8988T (cell line): ENCODE measurements around the gene SHROOM2.
"Not testable (repeated sequence)": the region's sequence is repeated elsewhere in the genome, so short reads cannot be mapped to it uniquely, and the experiment has no call there.

ENCODE experiments used
- DNase-seq: peaks from one replicate; pipeline ENCODE4 v3.0.0; 2011

Gene SHROOM2, protein sequence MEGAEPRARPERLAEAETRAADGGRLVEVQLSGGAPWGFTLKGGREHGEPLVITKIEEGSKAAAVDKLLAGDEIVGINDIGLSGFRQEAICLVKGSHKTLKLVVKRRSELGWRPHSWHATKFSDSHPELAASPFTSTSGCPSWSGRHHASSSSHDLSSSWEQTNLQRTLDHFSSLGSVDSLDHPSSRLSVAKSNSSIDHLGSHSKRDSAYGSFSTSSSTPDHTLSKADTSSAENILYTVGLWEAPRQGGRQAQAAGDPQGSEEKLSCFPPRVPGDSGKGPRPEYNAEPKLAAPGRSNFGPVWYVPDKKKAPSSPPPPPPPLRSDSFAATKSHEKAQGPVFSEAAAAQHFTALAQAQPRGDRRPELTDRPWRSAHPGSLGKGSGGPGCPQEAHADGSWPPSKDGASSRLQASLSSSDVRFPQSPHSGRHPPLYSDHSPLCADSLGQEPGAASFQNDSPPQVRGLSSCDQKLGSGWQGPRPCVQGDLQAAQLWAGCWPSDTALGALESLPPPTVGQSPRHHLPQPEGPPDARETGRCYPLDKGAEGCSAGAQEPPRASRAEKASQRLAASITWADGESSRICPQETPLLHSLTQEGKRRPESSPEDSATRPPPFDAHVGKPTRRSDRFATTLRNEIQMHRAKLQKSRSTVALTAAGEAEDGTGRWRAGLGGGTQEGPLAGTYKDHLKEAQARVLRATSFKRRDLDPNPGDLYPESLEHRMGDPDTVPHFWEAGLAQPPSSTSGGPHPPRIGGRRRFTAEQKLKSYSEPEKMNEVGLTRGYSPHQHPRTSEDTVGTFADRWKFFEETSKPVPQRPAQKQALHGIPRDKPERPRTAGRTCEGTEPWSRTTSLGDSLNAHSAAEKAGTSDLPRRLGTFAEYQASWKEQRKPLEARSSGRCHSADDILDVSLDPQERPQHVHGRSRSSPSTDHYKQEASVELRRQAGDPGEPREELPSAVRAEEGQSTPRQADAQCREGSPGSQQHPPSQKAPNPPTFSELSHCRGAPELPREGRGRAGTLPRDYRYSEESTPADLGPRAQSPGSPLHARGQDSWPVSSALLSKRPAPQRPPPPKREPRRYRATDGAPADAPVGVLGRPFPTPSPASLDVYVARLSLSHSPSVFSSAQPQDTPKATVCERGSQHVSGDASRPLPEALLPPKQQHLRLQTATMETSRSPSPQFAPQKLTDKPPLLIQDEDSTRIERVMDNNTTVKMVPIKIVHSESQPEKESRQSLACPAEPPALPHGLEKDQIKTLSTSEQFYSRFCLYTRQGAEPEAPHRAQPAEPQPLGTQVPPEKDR (N-terminal part only)

DNA sequence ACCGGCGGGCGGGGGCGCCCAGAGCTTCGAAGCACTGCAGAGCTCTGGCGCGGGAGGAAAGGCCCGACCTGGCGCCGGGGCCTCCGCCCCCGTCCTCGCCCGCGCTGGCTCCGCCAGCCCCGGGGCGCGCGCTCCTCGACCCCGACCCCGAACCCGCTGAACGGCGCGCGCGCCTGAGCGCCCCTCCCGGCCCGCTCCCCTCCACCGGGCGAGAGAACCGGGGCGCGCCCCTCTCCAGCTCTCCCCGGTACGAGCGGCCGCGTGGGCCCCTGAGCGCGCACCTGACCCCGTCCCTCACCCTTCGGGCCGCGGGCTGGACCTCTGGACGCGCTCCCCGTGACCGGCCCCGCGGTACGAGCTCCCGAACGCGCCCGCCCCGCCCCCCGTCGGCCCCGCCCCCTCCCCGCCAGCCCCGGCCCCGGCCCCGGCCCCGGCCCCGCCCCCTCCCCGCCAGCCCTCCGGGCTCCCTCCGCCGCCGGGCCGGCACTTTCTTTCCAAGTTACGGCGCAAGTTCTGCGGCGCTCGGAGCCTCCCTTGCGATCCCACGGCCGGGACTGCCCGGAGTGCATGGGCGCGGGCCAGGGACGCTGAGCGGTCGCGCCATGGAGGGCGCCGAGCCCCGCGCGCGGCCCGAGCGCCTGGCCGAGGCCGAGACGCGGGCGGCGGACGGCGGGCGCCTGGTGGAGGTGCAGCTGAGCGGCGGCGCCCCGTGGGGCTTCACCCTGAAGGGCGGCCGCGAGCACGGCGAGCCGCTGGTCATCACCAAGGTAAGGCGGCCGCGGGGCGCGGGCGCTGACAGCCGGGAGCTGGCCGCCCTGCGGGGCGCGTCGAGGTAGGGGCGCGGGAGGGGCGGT lies at the start of gene SHROOM2:
Gene SHROOM2 (plus strand): TSS at position 486 of the 854 bp plus-strand sequence. CDS start 117 bp downstream, at position 603.
- DNase-seq = peak; percentile 34

DNA sequence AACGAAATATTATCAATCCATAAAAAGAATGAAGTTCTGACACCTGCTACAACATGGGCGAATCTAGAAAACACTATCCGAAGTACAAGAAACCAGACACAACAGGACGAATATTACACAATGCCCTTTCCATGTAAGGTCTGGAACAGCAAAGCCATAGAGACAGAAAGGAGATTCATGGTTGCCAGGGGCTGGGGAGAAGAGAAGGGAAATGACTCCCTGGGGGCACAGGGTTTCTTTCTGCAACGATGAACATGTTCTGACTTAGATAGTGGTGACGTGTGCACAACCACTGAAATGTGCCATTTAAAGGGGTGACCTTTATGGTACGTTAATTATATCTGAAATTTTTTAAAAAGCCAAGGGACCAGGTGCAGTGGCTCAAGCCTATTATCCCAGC lies 48.9 kb upstream of the SHROOM2 start:
- no peak for DNase-seq

DNA sequence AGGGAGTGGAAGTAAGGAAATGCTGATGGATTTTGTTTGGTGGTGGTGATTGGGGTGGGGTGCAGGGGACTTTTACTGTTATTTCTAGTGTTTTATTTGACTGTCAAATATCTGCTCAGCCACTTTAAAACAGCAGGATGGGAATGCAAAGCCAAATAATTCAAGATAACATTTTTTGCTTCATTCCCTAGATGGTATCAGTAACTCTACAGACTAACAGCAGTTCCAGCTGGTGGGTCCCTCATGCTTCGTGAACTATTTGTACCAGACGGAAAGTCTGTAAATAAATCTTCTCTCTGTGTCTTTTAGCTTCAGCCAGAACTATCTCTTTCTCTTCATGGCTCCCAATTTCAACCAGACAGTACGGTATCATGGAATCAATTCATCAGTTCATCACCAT lies 48.1 kb upstream of the SHROOM2 start:
- no peak for DNase-seq

- no peak for DNase-seq
Measured at GRCh38 chrX:9739130-9739529, 47.1 kb upstream of the SHROOM2 start.

DNA sequence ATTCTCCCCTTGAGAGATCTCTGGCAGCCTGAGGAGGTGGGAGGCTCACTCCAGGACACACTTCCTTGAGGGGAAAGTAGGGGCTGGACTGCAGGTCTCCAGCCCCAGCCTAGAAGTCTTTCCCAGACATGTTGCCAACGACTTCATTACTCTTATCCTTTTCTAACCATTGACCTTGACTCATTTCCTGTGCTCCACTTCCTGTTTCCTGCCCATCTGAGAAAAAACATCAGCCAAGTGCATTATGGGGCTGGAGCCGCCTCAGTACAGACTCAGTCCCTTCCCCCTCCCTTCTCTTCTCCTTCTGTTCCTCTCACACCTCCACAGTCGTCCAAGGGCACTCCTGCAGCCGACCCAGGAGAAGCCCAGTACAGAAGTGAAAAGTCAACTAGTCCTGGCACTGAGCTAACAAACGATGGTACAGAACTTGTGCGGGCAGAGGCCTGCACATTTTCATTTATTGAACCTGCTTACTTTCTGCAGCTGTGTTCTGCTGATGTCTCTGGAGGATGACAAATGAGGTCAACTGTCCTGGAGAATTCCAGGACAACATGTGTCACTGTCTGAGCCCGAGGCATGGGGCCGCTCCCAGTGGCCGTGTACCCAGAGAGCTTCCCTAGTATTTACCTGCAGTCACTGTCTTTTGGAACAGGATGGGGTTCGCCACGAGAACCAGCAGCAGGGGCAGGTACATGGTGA lies 40.7 kb upstream of the SHROOM2 start:
- DNase-seq = no peak

GRCh38 chrX:9746148-9746888 lies 39.9 kb upstream of the SHROOM2 start:
- DNase-seq = no peak

DNA sequence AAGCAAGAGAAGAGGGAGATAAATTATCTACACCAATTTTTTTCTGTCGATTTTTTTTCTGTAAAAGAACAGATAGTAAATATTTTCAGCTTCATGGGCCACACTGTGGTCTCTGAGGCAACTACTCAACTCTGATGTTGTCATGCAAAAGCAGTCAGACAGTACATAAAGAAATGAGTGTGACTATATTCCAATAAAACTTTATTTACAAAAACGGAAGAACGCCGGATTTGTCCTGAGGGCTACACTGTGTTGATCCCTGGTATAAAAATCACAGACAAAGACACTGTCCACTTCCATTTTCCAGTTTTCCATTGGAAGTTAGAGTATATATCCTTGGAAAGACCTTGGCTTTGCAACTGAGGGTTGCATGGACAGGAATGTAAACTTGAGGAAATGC lies 38.6 kb upstream of the SHROOM2 start:
- no peak for DNase-seq

DNA sequence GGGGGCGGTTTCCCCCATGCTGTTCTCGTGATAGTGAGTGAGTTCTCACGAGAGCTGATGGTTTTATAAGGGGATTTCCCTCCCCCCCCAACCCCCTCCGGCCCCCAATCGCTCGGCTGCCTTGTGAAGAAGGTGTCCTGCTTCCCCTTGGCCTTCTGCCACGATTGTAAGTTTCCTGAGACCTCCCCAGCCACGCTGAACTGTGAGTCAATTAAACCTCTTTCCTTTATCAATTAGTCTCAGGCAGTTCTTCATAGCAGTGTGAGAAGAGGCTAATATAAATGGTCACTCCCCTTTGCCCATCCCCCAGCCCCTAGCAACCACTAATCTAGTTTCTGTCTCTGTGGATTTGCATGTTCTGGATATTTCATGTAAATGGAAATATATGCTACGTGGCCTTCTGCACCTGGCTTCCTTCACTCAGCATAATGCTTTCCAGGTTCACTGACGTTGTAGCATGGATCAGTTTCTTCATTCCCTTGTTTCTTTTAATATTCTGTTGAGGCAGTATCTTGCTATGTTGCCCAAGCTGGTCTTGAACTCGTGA lies 37.0 kb upstream of the SHROOM2 start:
- DNase-seq = no peak

DNA sequence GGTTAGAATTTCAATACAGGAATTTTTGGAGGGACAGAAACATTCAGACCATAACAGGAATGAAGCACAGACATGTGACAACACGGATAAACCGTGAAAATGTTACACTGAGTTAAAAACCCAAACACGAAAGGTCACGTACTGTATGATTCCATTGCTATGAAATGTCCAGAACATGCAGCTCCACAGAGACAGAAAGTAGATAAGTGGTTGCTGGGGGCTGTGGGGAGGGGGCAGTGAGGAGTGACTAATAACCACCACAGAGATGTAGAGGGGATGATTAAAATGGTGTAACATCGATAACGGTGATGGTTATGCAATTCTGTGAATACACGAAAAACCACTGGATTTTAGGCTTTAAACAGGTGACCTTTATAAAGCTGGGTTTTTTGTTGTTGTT lies 28.9 kb upstream of the SHROOM2 start:
- DNase-seq = no peak

DNA sequence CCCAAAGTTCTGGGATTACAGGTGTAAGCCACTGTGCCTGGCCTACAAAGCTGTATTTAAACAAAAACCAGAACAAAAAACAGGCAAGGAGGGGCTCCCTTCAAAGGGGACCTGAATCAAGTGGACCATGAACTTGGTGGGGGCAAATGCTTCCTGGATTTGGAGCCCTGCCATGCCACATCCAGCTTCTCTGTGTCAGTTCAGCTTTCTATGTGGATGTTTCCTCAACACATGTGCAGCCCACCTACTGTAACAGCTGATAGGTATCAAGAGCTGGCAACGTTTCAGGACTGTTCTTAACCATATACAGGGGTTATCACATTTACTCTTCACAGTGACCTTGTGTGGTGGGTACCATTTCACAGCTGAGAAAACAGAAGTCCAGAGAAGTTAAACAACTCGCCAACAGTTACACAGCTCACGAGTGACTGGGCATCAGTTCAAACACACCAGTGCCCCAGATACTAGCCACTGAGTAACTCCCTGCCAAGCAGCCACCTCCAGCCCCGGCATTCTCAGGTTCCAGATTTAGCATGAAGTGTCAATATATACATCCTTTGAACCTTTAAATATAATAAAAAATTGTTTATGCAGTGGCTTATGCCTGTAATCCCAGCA lies 28.1 kb upstream of the SHROOM2 start:
- DNase-seq = no peak

GRCh38 chrX:9759337-9759736 lies 26.9 kb upstream of the SHROOM2 start:
- DNase-seq = no peak

GRCh38 chrX:9765072-9765736 lies 21.0 kb upstream of the SHROOM2 start:
- DNase-seq = no peak

- no peak for DNase-seq
Measured at GRCh38 chrX:9765737-9766097, 20.5 kb upstream of the SHROOM2 start, which contains the start of gene GPR143. GPR143 (minus strand) TSS chrX:9765847; CDS start chrX:9765817, 30 bp downstream.

- DNase-seq = no peak
Measured at GRCh38 chrX:9767375-9767774, 18.9 kb upstream of the SHROOM2 start.

GRCh38 chrX:9768321-9768839 lies 17.8 kb upstream of the SHROOM2 start:
- not testable (repeated sequence) for DNase-seq

DNA sequence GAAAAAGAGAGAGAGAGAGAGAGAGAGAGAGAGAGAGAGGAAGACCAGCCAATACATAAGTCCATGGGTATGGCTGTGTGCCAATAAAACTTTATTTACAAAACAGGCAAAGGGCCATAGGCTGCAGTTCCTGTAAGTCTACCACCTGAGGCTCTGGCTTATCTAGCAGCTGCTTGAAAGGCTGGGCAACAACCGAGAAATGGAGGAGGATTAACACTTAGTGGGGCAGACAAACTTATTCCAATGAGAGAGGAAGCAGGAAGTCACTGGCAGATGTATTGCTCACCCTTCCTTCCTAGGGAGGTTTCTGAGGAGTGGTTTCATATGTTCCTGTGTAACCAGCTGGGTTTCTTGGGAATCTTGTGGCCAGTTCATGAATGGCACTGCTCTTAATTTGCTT lies 15.9 kb upstream of the SHROOM2 start:
- no peak for DNase-seq

GRCh38 chrX:9772943-9773342 lies 13.3 kb upstream of the SHROOM2 start:
- no peak for DNase-seq

- no peak for DNase-seq
Measured at GRCh38 chrX:9775930-9776329, 10.3 kb upstream of the SHROOM2 start.

DNA sequence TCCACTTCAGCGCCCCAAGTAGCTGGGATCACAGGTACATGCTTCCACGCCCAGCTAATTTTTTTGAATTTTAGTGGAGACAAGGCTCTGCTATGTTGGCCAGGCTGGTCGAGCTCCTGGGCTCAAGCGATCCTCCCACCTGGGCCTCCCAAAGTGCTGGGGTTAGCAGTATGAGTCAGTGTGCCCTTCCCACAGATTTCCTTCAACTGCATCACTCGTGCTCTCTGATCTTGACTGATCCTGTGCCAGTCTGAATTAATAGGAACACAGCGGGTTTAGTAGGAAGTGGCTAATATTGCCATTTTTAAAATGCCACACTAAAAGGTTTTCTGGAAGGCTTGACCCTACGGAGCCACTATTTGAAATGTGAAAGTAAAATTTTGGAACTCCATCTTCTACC lies 4.3 kb upstream of the SHROOM2 start:
- no peak for DNase-seq
